BE2C (cell line): Measurements from ENCODE around the gene OR52N1.

Experiments used
- DNase-seq: peaks from one replicate; pipeline ENCODE4 v3.0.0-alpha.2; 2020
- H3K27me3 ChIP-seq: fragments of 250-450 bp; sonication (Bioruptor Pico); 2 replicates; pipeline ENCODE4 v1.5.1; 2020; ENCODE audit warnings: mild to moderate bottlenecking
- H3K36me3 ChIP-seq: fragments of 250-450 bp; sonication (Bioruptor Pico); 2 replicates; pipeline ENCODE4 v1.5.1; 2020; ENCODE audit warnings: mild to moderate bottlenecking
- H3K4me1 ChIP-seq: fragments of 250-450 bp; sonication (Bioruptor Pico); 2 replicates; pipeline ENCODE4 v1.5.1; 2020
- H3K4me3 ChIP-seq: 2 replicates; pipeline ENCODE4 v1.5.1; 2011; ENCODE audit warnings: low read depth, low read length
- H3K9me3 ChIP-seq: fragments of 250-450 bp; sonication (Bioruptor Pico); 2 replicates; pipeline ENCODE4 v1.5.1; 2020
- TF ChIP-seq, protein P1 (sequence below): IDR thresholded peaks from 2 replicates; pipeline ENCODE4 v1.5.1; 2012; ENCODE audit warnings: mild to moderate bottlenecking, low read depth, low read length

The OR52N1 gene

DNA sequence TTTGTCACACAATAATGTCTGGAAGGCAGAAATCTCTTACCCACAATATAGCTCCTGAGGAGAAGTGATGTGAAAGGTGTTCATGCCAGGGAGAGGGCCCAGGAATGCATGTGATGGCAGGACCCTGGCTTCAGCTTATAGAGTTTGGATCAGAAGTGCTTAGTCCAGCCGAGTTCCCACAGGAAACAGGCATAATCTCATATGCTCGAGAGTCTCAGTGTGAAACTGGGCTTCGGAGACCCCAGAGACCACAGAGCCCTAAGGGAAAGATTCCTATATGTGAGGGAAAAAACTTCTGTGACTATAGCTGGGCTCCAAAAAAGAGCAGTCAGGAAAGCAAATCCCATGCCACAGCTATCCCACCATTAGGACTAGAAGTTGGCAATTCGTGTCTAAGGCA, 7.8 kb downstream of the OR52N1 start, which contains the start of gene OR52N5:
Gene OR52N5, minus strand, starts transcription at position 101 of the 400 bp plus-strand sequence. CDS start 4,721 bp downstream, outside the sequence.
- TF ChIP-seq, protein P1, sequence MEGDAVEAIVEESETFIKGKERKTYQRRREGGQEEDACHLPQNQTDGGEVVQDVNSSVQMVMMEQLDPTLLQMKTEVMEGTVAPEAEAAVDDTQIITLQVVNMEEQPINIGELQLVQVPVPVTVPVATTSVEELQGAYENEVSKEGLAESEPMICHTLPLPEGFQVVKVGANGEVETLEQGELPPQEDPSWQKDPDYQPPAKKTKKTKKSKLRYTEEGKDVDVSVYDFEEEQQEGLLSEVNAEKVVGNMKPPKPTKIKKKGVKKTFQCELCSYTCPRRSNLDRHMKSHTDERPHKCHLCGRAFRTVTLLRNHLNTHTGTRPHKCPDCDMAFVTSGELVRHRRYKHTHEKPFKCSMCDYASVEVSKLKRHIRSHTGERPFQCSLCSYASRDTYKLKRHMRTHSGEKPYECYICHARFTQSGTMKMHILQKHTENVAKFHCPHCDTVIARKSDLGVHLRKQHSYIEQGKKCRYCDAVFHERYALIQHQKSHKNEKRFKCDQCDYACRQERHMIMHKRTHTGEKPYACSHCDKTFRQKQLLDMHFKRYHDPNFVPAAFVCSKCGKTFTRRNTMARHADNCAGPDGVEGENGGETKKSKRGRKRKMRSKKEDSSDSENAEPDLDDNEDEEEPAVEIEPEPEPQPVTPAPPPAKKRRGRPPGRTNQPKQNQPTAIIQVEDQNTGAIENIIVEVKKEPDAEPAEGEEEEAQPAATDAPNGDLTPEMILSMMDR = no peak
- Histone ChIP-seq H3K9me3 (no peaks in the 10 kb centered on the region), H3K4me3 (no peak within 1 kb of the TSS), H3K27me3 (no peaks in the 10 kb centered on the region), H3K4me1 (no peaks in the 10 kb centered on the region), H3K36me3 (no peaks in the 10 kb centered on the region)
- no peak for DNase-seq

DNA sequence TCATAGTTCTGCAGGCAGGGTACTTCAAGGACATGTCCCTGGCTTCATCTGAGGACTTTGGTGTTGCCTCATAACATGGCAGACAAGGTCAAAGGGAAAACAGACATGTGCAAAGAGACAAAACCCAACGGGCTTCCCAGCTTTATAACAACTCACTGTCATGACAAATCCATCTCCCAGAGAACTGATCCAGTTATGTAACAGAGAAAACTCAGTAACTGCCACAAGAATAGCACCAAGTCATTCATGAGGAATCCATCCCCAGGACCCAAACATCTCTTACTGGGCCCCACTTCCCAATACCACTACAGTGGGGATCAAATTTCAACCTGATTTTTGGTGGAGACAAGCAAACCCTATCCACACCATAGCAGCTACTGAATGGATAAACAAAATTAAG, 24.0 kb downstream of the OR52N1 start:
- DNase-seq = no peak
- Histone ChIP-seq H3K9me3 (no peaks in the 10 kb centered on the region), H3K4me1 (no peaks in the 10 kb centered on the region), H3K36me3 (no peaks in the 10 kb centered on the region), H3K27me3 (no peaks in the 10 kb centered on the region), H3K4me3 (no peak overlapping the region)
- TF ChIP-seq, protein P1 = no peak

DNA sequence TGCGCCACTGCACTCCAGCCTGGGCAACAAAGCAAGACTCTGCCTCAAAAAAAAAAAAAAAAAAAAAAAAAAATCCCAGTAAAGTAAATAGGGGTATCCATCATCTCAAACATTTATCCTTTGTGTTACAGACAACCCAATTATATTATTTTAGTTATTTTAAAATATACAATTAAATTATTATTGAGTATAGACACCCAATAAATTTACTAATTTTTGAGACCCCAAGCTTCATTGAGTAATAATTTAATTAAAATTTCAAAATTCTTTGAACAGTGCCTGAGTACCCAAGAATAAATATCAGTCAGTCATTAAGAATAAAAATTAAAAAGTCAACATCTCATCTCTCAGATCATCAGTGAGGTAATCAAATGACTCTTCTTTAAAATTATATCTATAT, 37.1 kb downstream of the OR52N1 start, which contains the start of gene OR52N4:
Gene OR52N4, plus strand, starts transcription at position 301 of the 400 bp plus-strand sequence. CDS start 498 bp downstream, outside the sequence.
- Histone ChIP-seq H3K4me1 (no peaks in the 10 kb centered on the region), H3K4me3 (no peak within 1 kb of the TSS), H3K27me3 (no peaks in the 10 kb centered on the region), H3K36me3 (no peaks in the 10 kb centered on the region), H3K9me3 (no peaks in the 10 kb centered on the region)
- no peak for DNase-seq
- TF ChIP-seq, protein P1 = no peak

DNA sequence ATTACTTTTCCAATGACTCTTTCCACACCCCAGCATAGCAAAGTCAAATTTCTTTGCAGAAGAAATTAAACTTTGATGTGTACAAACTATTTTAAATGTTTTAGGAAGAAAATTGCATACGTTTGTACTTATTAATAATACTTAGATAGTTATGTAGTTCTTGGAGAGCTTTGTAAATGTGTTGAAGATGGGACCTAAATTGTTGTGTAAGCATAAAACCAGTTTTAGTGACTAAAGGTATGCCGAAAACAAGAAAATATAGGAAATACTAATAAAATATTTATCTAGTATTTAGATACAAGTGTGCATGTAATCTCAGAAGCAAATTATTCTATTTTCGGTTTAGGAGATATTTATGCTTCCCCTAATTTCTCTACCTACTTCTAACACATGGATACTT, 41.2 kb downstream of the OR52N1 start:
- Histone ChIP-seq H3K9me3 (no peaks in the 10 kb centered on the region), H3K27me3 (no peaks in the 10 kb centered on the region), H3K4me1 (no peaks in the 10 kb centered on the region), H3K4me3 (no peak overlapping the region), H3K36me3 (no peaks in the 10 kb centered on the region)
- TF ChIP-seq, protein P1 = no peak
- DNase-seq = no peak

DNA sequence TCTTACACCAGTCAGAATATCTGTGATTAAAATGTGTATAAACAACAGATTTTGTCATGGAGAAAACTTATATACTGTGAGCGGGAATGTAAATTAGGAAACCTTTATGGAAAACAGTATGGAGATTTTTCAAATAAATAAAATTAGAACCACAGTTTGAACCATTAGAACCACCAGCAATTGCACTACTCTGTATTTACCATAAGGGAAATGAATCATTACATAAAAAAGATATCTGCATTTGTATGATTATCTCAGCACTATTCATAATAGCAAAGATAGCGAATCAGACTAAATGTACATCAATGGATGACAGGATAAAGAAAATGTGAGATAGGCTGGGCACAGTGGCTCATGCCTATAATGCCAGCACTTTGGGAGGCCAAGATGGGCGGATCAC, 44.5 kb downstream of the OR52N1 start:
- Histone ChIP-seq H3K4me3 (no peak overlapping the region), H3K4me1 (no peaks in the 10 kb centered on the region), H3K27me3 (no peaks in the 10 kb centered on the region), H3K36me3 (no peaks in the 10 kb centered on the region), H3K9me3 (no peaks in the 10 kb centered on the region)
- TF ChIP-seq, protein P1 = no peak
- no peak for DNase-seq

DNA sequence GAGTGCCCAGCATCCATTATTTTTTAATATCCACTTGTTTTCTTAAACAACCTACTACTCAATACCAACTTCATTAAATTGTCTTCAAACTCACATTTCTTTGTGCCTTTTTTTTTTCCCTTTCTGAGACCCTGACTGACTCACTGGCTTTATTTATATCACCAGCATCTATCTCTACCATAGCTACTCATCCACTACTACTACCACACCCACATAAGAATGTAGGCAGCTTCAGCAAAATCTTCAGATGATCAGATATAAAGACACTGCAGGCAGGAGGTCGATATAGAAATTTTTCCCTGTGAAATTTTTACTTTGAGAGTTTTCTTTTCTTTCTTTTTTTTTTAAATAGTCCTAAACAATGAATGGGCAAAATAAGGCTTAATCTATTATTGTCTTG, 52.6 kb downstream of the OR52N1 start:
- Histone ChIP-seq H3K36me3 (no peaks in the 10 kb centered on the region), H3K9me3 (no peaks in the 10 kb centered on the region), H3K4me1 (no peaks in the 10 kb centered on the region), H3K27me3 (no peaks in the 10 kb centered on the region), H3K4me3 (no peak overlapping the region)
- DNase-seq = no peak
- TF ChIP-seq, protein P1 = no peak
